HCT116 (cell line): ENCODE results near the gene MICAL3. TPM values are rescaled to one million over a fixed set of nuclear protein-coding genes. Genes with fewer than 3 reads are reported as not detected.

Experiments used
- ATAC-seq: fragments of 200-7000 bp; cut with Tn5 transposase; 2 replicates; pipeline ENCODE4 v1.9.1; 2020; ENCODE audit warnings: mild to moderate bottlenecking, moderate library complexity
- BruUV-seq: library from RNA; stranded (reverse); fragments of 400-500 nt; replicated peaks from 2 replicates; lab custom pipeline; 2021; lab: Mats Ljungman, UMichigan
- CTCF ChIA-PET: fragments of 300-600 bp; sonication (Branson Sonifier 250); formaldehyde crosslinking; loops from one replicate; lab custom pipeline; 2021; ENCODE audit warnings: antibody characterized with exemption; lab: Charles Lee
- POLR2A ChIA-PET: fragments of 300-600, 350-600 bp; sonication (Branson Sonifier 250); formaldehyde crosslinking; loops from one replicate; lab custom pipeline; 2021; ENCODE audit warnings: antibody characterized with exemption; lab: Charles Lee
- RAD21 ChIA-PET, 2 experiments: fragments of 300-600 bp; sonication (Branson Sonifier 250); formaldehyde crosslinking; loops; one replicate each; lab custom pipeline; 2023; ENCODE audit warnings: low total read pairs in 2 of 2; ENCODE audit not compliant: uncharacterized antibody in 2 of 2, unreplicated experiment in 2 of 2, low non-redundant PET in 1 of 2; lab: Charles Lee
- DNase-seq: peaks from one replicate; pipeline ENCODE4 v3.0.0-alpha.2; 2010; ENCODE audit warnings: low read depth, low spot score
- H2AFZ ChIP-seq: fragments of 200-600 bp; shearing (Covaris generic), sonication (generic); 2 replicates; pipeline ENCODE4 v1.6.1; 2017; ENCODE audit warnings: low read depth, mixed run types, mixed read lengths, antibody characterized with exemption, low read length; ENCODE audit not compliant: poor library complexity, severe bottlenecking
- H3K27ac ChIP-seq: 2 replicates; pipeline ENCODE4 v1.5.1; 2012; ENCODE audit warnings: low read depth, low read length
- H3K27me3 ChIP-seq: fragments of 200-600 bp; sonication (generic); 2 replicates; pipeline ENCODE4 v1.6.1; 2016; ENCODE audit warnings: mixed run types, low read length, mixed read lengths; ENCODE audit not compliant: insufficient read depth
- H3K36me3 ChIP-seq, 2 experiments: fragments of 200-500 bp in 1 of 2; fragments of 200-600 bp in 1 of 2; sonication (Bioruptor generic) in 1 of 2; sonication (generic) in 1 of 2; 2 replicates each; pipeline versions ENCODE4 v1.5.1 to v1.6.1; 2014 to 2016; ENCODE audit warnings: low read length in 2 of 2, inconsistent platforms in 1 of 2, mixed read lengths in 1 of 2, mixed run types in 1 of 2; ENCODE audit not compliant: insufficient read depth in 2 of 2, control insufficient read depth in 1 of 2
- H3K4me1 ChIP-seq, 2 experiments: fragments of 200-600 bp in 1 of 2; sonication (generic) in 1 of 2; 2 replicates each; pipeline versions ENCODE4 v1.5.1 to v1.6.1; 2012 to 2017; ENCODE audit warnings: low read length in 2 of 2, inconsistent platforms in 1 of 2, mild to moderate bottlenecking in 1 of 2, mixed read lengths in 1 of 2, mixed run types in 1 of 2, moderate library complexity in 1 of 2; ENCODE audit not compliant: insufficient read depth in 2 of 2, control insufficient read depth in 1 of 2
- H3K4me2 ChIP-seq: fragments of 200-600 bp; sonication (generic); 2 replicates; pipeline ENCODE4 v1.6.1; 2017; ENCODE audit warnings: mixed run types, low read length, mixed read lengths
- H3K4me3 ChIP-seq, 2 experiments: fragments of 200-600 bp in 1 of 2; sonication (generic) in 1 of 2; replicated peaks in 1 of 2; 2 replicates each; pipeline ENCODE4 v1.5.1; 2011 to 2016; ENCODE audit warnings: low read length in 2 of 2, control low read depth in 1 of 2, low read depth in 1 of 2, mild to moderate bottlenecking in 1 of 2, mixed read lengths in 1 of 2, mixed run types in 1 of 2
- H3K79me2 ChIP-seq: fragments of 200-600 bp; sonication (generic); 2 replicates; pipeline ENCODE4 v1.6.1; 2017; ENCODE audit warnings: mild to moderate bottlenecking, mixed run types, low read length, moderate library complexity, mixed read lengths; ENCODE audit not compliant: insufficient read depth
- H3K9ac ChIP-seq: fragments of 200-600 bp; sonication (generic); 2 replicates; pipeline ENCODE4 v1.6.1; 2016; ENCODE audit warnings: low read length, mixed read lengths
- H3K9me2 ChIP-seq: fragments of 200-600 bp; sonication (generic), shearing (Covaris generic); 2 replicates; pipeline ENCODE4 v1.6.1; 2017; ENCODE audit warnings: mixed run types, mild to moderate bottlenecking, moderate library complexity; ENCODE audit not compliant: insufficient read depth
- H3K9me3 ChIP-seq, 2 experiments: fragments of 200-500 bp in 1 of 2; fragments of 200-600 bp in 1 of 2; sonication (Bioruptor generic) in 1 of 2; sonication (generic) in 1 of 2; 2 replicates each; pipeline ENCODE4 v1.6.1; 2014 to 2017; ENCODE audit warnings: low read length in 2 of 2, mixed read lengths in 2 of 2, inconsistent platforms in 1 of 2, low read depth in 1 of 2, mild to moderate bottlenecking in 1 of 2, mixed run types in 1 of 2, moderate library complexity in 1 of 2; ENCODE audit not compliant: control insufficient read depth in 1 of 2, insufficient read depth in 1 of 2
- H4K20me1 ChIP-seq: fragments of 200-600 bp; sonication (generic), shearing (Covaris generic); 2 replicates; pipeline ENCODE4 v1.6.1; 2017; ENCODE audit warnings: mixed run types, mild to moderate bottlenecking, moderate library complexity; ENCODE audit not compliant: insufficient read depth
- ATF3 ChIP-seq: IDR thresholded peaks from 2 replicates; pipeline ENCODE4 v1.6.1; 2012
- CBX3 ChIP-seq: IDR thresholded peaks from 2 replicates; pipeline ENCODE4 v1.6.1; 2012; ENCODE audit warnings: low read depth
- CTCF ChIP-seq, 3 experiments: fragments of 200-600 bp in 1 of 3; sonication (generic) in 1 of 3; IDR thresholded peaks in 2 of 3; conservative IDR thresholded peaks in 1 of 3; 2 replicates each; pipeline ENCODE4 v1.5.1; 2012 to 2017; ENCODE audit warnings: low read depth in 2 of 3, low read length in 2 of 3, antibody characterized with exemption in 1 of 3, borderline replicate concordance in 1 of 3, control low read depth in 1 of 3, mild to moderate bottlenecking in 1 of 3, mixed read lengths in 1 of 3, mixed run types in 1 of 3, moderate library complexity in 1 of 3; ENCODE audit not compliant: insufficient read depth in 1 of 3
- ELF1 ChIP-seq: IDR thresholded peaks from 2 replicates; pipeline ENCODE4 v1.6.1; 2012; ENCODE audit warnings: low read depth, borderline replicate concordance
- FOSL1 ChIP-seq: IDR thresholded peaks from 2 replicates; pipeline ENCODE4 v1.6.1; 2012; ENCODE audit warnings: low read depth
- JUND ChIP-seq: IDR thresholded peaks from 2 replicates; pipeline ENCODE4 v1.6.1; 2012
- RAD21 ChIP-seq: IDR thresholded peaks from 2 replicates; pipeline ENCODE4 v1.6.1; 2012; ENCODE audit warnings: low read depth, mild to moderate bottlenecking
- SIN3A ChIP-seq: IDR thresholded peaks from 2 replicates; pipeline ENCODE4 v1.6.1; 2012; ENCODE audit warnings: low read depth
- TCF7L2 ChIP-seq: IDR thresholded peaks from 2 replicates; pipeline ENCODE4 v1.7.0; 2011; ENCODE audit warnings: borderline replicate concordance, inconsistent platforms; ENCODE audit not compliant: insufficient read depth, insufficient read length; ENCODE audit errors: extremely low read depth
- YY1 ChIP-seq: IDR thresholded peaks from 2 replicates; pipeline ENCODE4 v1.6.1; 2011; ENCODE audit warnings: low read length, low read depth, moderate library complexity, mild to moderate bottlenecking; ENCODE audit not compliant: insufficient replicate concordance; ENCODE audit errors: extremely low read depth
- ZNF274 ChIP-seq: fragments of 200-500 bp; sonication (Bioruptor generic); IDR thresholded peaks from 2 replicates; pipeline ENCODE4 v1.6.1; 2014; ENCODE audit warnings: mild to moderate bottlenecking, low read depth, low read length, inconsistent platforms
- intact Hi-C: fragments of 100-400 bp; cut with micrococcal nuclease; formaldehyde crosslinking; loops from 2 replicates; pipeline ENCODE4 v1.10.0; 2022
- total RNA-seq: library from RNA; stranded (reverse); gene quantifications from one replicate; pipeline ENCODE4 v1.2.1, GENCODE V29; 2021; ENCODE audit not compliant: unreplicated experiment

The MICAL3 gene
- total RNA-seq, 1 experiment from 2014 or later, result 30.8 TPM

- no peak for TF ChIP-seq CTCF (IDR thresholded peaks at IDR 0.05 in 2 of 3, conservative IDR thresholded peaks at IDR 0.05 in 1 of 3; ENCODE audit: borderline replicate concordance in 1 of 3, insufficient read depth in 1 of 3, low read depth in 2 of 3, low read length in 2 of 3)
- no peak for TF ChIP-seq YY1
- no peak for TF ChIP-seq TCF7L2
- TF ChIP-seq SIN3A, result no peak
- TF ChIP-seq FOSL1, result no peak
- TF ChIP-seq ATF3, result no peak
- TF ChIP-seq ZNF274, result no peak
- TF ChIP-seq RAD21, result no peak
Measured at GRCh38 chr22:17822087-17822486, 202.3 kb downstream of the MICAL3 start (continued).

- Histone ChIP-seq H3K4me3 (no peak overlapping the region), H3K79me2 (no peaks in the 10 kb centered on the region), H2AFZ (no peak overlapping the region)
- no peak for ATAC-seq
- no peak for TF ChIP-seq CBX3
- no peak for TF ChIP-seq ELF1
- no peak for TF ChIP-seq ZNF274
- TF ChIP-seq YY1, result no peak
- TF ChIP-seq ATF3, result no peak
- TF ChIP-seq JUND, result no peak
- TF ChIP-seq, all 23 proteins: peak for 0
- no peak overlapping the region for H3K27ac ChIP-seq
- intact Hi-C loops, result no loop called here
- CTCF ChIA-PET, result interaction anchor here (1.7 kb wide), 1 partner anchor 255 kb away, joined by 5 read pairs; no protein-coding TSS in a partner anchor
- no peaks in the 10 kb centered on the region for H3K9me2 ChIP-seq
- POLR2A ChIA-PET, result no interaction called here
- no peak for DNase-seq
- H4K20me1 ChIP-seq, result no peaks in the 10 kb centered on the region
- no peaks in the 10 kb centered on the region for H3K9me3 ChIP-seq
- H3K4me2 ChIP-seq, result no peak overlapping the region
- no TSS peak for BruUV-seq
- H3K9ac ChIP-seq, result no peak overlapping the region
- RAD21 ChIA-PET, result no interaction called here
- peaks cover 7 to 8% of the 10 kb centered on the region in 2 experiments; a peak in 3 of 4 replicates for H3K36me3 ChIP-seq
- H3K4me1 ChIP-seq, result no peaks in the 10 kb centered on the region
- no peaks in the 10 kb centered on the region for H3K27me3 ChIP-seq
Measured at GRCh38 chr22:17820879-17821439, 203.4 kb downstream of the MICAL3 start.
